HepG2 (cell line): ENCODE measurements around the gene MYL6B. TPM values are rescaled to one million over a fixed set of nuclear protein-coding genes. Genes with fewer than 3 reads are reported as not detected.

ENCODE experiments used
- ATF6 ChIP-seq: sonication (generic); formaldehyde crosslinking; conservative IDR thresholded peaks from 2 replicates; pipeline ENCODE4 v1.4.0; 2020; ENCODE audit warnings: missing genetic modification reagents
- HNF4A ChIP-seq: sonication (generic); formaldehyde crosslinking; IDR thresholded peaks from 2 replicates; pipeline ENCODE4 v1.4.0; 2020; ENCODE audit warnings: missing genetic modification reagents
- MTF2 ChIP-seq: sonication (generic); formaldehyde crosslinking; IDR thresholded peaks from 2 replicates; pipeline ENCODE4 v1.5.0; 2020; ENCODE audit warnings: missing genetic modification reagents, borderline replicate concordance
- MYPOP ChIP-seq: sonication (generic); formaldehyde crosslinking; IDR thresholded peaks from 2 replicates; pipeline ENCODE4 v1.8.1; 2023; ENCODE audit warnings: mild to moderate bottlenecking, moderate library complexity, missing genetic modification reagents
- MZF1 ChIP-seq: sonication (generic); formaldehyde crosslinking; IDR thresholded peaks from 2 replicates; pipeline ENCODE4 v1.8.1; 2023; ENCODE audit warnings: mild to moderate bottlenecking, missing genetic modification reagents, borderline replicate concordance
- NR2F6 ChIP-seq, 2 experiments: IDR thresholded peaks; 2 replicates each; pipeline ENCODE4 v1.6.1; 2016; ENCODE audit warnings: antibody characterized with exemption in 1 of 2, mild to moderate bottlenecking in 1 of 2
- TRIM22 ChIP-seq: fragments of 450-650 bp; IDR thresholded peaks from 2 replicates; pipeline ENCODE4 v1.6.1; 2017
- TSC22D2 ChIP-seq: sonication (generic); formaldehyde crosslinking; IDR thresholded peaks from 2 replicates; pipeline ENCODE4 v1.5.1; 2020; ENCODE audit warnings: missing genetic modification reagents, mild to moderate bottlenecking, borderline replicate concordance
- ZBTB38 ChIP-seq: sonication (generic); formaldehyde crosslinking; IDR thresholded peaks from 2 replicates; pipeline ENCODE4 v1.5.1; 2020; ENCODE audit warnings: mild to moderate bottlenecking, missing genetic modification reagents
- ZFX ChIP-seq: sonication (generic); formaldehyde crosslinking; IDR thresholded peaks from 2 replicates; pipeline ENCODE4 v1.4.0; 2020; ENCODE audit warnings: mild to moderate bottlenecking, low read depth, missing genetic modification reagents, moderate library complexity
- ZNF121 ChIP-seq: sonication (generic); formaldehyde crosslinking; IDR thresholded peaks from 2 replicates; pipeline ENCODE4 v1.5.0; 2020; ENCODE audit warnings: mild to moderate bottlenecking, missing genetic modification reagents
- ZNF253 ChIP-seq: sonication (generic); formaldehyde crosslinking; IDR thresholded peaks from 2 replicates; pipeline ENCODE4 v1.8.0; 2022; ENCODE audit warnings: mild to moderate bottlenecking, missing genetic modification reagents, borderline replicate concordance
- ZNF430 ChIP-seq: sonication (generic); formaldehyde crosslinking; IDR thresholded peaks from 2 replicates; pipeline ENCODE4 v1.9.0; 2021; ENCODE audit warnings: mild to moderate bottlenecking, missing genetic modification reagents
- ZNF546 ChIP-seq: sonication (generic); formaldehyde crosslinking; conservative IDR thresholded peaks from 2 replicates; pipeline ENCODE4 v1.8.1; 2023; ENCODE audit warnings: mild to moderate bottlenecking, missing genetic modification reagents
- ZNF558 ChIP-seq: sonication (generic); formaldehyde crosslinking; IDR thresholded peaks from 2 replicates; pipeline ENCODE4 v1.9.0; 2022; ENCODE audit warnings: mild to moderate bottlenecking, missing genetic modification reagents, borderline replicate concordance
- ZNF569 ChIP-seq: sonication (generic); formaldehyde crosslinking; IDR thresholded peaks from 2 replicates; pipeline ENCODE4 v1.5.0; 2020; ENCODE audit warnings: mild to moderate bottlenecking, missing genetic modification reagents, moderate library complexity, borderline replicate concordance
- ZNF737 ChIP-seq: sonication (generic); formaldehyde crosslinking; IDR thresholded peaks from 2 replicates; pipeline ENCODE4 v1.5.0; 2020; ENCODE audit warnings: missing genetic modification reagents, mild to moderate bottlenecking, borderline replicate concordance
- ZNF75D ChIP-seq: sonication (generic); formaldehyde crosslinking; IDR thresholded peaks from 2 replicates; pipeline ENCODE4 v1.8.1; 2023; ENCODE audit warnings: missing genetic modification reagents, mild to moderate bottlenecking, borderline replicate concordance
- ZSCAN20 ChIP-seq: sonication (generic); formaldehyde crosslinking; IDR thresholded peaks from 2 replicates; pipeline ENCODE4 v1.4.0; 2020; ENCODE audit warnings: missing genetic modification reagents, mild to moderate bottlenecking, borderline replicate concordance
- polyA plus RNA-seq, 8 experiments: library from polyadenylated mRNA; depleted of rRNA in 3 of 8; stranded (reverse) in 7 of 8; unstranded in 1 of 8; fragments of >200 nt; fragmentation: Illumina TruSeq in 4 of 8; extraction: Trizol in 4 of 8; gene quantifications; 2 replicates each; pipeline versions ENCODE4 v1.2.1 to v1.2.3, GENCODE V29; 2011 to 2016; ENCODE audit warnings: low read depth in 4 of 8, missing spikeins in 1 of 8, mixed read lengths in 1 of 8; ENCODE audit not compliant: insufficient read depth in 1 of 8
- total RNA-seq, 5 experiments: library from RNA; depleted of rRNA; stranded (reverse); fragments of >200 nt; fragmentation: Illumina TruSeq; extraction: Trizol; gene quantifications; 2 replicates each; pipeline ENCODE4 v1.2.3, GENCODE V29; 2016; ENCODE audit warnings: low read depth in 1 of 5
- TF ChIP-seq, protein P1 (sequence below): sonication (generic); formaldehyde crosslinking; IDR thresholded peaks from 2 replicates; pipeline ENCODE4 v1.4.0; 2020; ENCODE audit warnings: mild to moderate bottlenecking, missing genetic modification reagents
- TF ChIP-seq, protein P2 (sequence below): sonication (generic); formaldehyde crosslinking; IDR thresholded peaks from 2 replicates; pipeline ENCODE4 v1.5.0; 2020; ENCODE audit warnings: mild to moderate bottlenecking, missing genetic modification reagents

MYL6B gene
- total and polyA plus RNA-seq, 2 of the 13 experiments (the other 11 are each of a cell fraction or from before 2014, with no cell fraction given): 75.7 to 88.7 TPM

DNA sequence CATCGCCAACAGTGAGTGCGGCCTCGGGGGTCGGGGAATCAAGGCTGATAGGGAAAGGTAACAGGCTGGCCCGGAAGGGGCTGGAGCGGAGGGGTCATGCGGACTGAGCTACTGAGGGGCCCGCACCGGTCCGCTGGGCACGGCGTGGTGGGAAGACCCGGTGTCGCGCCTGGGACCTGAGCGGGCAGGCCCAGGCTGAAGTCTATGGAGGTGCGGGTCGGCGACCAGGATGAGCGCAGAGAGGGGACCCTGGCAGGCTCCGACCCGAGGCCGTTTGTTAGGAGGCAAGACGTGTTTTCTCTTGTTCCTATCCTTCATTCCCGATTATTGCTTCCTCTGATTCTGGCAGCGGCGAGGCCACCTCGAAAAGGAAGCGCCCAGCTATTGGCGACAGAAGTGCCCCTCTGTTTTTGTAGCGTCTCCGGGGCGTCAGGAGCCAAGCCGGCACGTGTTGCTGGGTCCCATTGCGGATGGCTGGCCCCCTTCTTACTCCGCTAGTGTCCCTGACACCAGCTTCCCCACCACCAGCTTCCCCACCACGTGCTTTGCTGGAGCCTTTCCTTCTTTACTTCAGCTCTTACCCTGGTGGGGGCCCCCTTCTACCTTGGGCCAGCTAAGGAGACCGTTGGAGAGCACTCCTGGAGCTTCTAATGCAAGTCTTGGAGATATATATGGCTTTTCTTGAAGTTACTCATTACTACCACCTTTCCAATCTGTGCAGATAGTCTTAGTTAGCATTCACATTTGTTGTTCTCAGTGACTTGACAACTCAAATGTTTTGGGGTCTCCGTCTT lies 47.4 kb upstream of the MYL6B start (continued):
- TF ChIP-seq HNF4A (CRISPR knock-in tag) (no peak), ZNF569 (CRISPR knock-in tag) (0 out of 2 replicates have a peak, but pooled peaks have one; percentile 47), MYPOP (CRISPR knock-in tag) (peak; percentile 4; the same call in 1 of the 2 replicates), ZNF253 (CRISPR knock-in tag) (no peak), ZNF75D (0 out of 2 replicates have a peak, but pooled peaks have one; percentile 4), ZFX (no peak), TSC22D2 (no peak), ATF6 (CRISPR knock-in tag) (no peak), MZF1 (CRISPR knock-in tag) (no peak), NR2F6 (IDR thresholded peaks at IDR 0.05) (no peak), NR2F6 (CRISPR knock-in tag; IDR thresholded peaks at IDR 0.05) (no peak), MTF2 (CRISPR knock-in tag) (no peak), ZNF737 (CRISPR knock-in tag) (no peak), ZSCAN20 (CRISPR knock-in tag) (no peak), ZNF558 (CRISPR knock-in tag) (0 out of 2 replicates have a peak, but pooled peaks have one; percentile 62), ZBTB38 (no peak), ZNF121 (CRISPR knock-in tag) (0 out of 2 replicates have a peak, but pooled peaks have one; percentile 8), ZNF430 (0 out of 2 replicates have a peak, but pooled peaks have one; percentile 3), ZNF546 (0 out of 2 replicates have a peak, but pooled peaks have one; percentile 41), TRIM22 (no peak)
- TF ChIP-seq, protein P1, sequence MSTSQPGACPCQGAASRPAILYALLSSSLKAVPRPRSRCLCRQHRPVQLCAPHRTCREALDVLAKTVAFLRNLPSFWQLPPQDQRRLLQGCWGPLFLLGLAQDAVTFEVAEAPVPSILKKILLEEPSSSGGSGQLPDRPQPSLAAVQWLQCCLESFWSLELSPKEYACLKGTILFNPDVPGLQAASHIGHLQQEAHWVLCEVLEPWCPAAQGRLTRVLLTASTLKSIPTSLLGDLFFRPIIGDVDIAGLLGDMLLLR (CRISPR knock-in tag): no peak
- TF ChIP-seq, protein P2, sequence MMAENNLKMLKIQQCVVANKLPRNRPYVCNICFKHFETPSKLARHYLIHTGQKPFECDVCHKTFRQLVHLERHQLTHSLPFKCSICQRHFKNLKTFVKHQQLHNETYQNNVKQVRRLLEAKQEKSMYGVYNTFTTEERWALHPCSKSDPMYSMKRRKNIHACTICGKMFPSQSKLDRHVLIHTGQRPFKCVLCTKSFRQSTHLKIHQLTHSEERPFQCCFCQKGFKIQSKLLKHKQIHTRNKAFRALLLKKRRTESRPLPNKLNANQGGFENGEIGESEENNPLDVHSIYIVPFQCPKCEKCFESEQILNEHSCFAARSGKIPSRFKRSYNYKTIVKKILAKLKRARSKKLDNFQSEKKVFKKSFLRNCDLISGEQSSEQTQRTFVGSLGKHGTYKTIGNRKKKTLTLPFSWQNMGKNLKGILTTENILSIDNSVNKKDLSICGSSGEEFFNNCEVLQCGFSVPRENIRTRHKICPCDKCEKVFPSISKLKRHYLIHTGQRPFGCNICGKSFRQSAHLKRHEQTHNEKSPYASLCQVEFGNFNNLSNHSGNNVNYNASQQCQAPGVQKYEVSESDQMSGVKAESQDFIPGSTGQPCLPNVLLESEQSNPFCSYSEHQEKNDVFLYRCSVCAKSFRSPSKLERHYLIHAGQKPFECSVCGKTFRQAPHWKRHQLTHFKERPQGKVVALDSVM (CRISPR knock-in tag): no peak
